SJSA1 (cell line): ENCODE results near the gene ENPP3. TPM values are rescaled to one million over a fixed set of nuclear protein-coding genes. Genes with fewer than 3 reads are reported as not detected.
A peak's percentile ranks its signal among the peaks of the same experiment; 100 is the strongest.
"Not testable (repeated sequence)": the region's sequence is repeated elsewhere in the genome, so short reads cannot be mapped to it uniquely, and the experiment has no call there.

ENCODE experiments used
- DNase-seq, 2 experiments: peaks; one replicate each; pipeline ENCODE4 v3.0.0-alpha.2; 2015 to 2020; ENCODE audit warnings: low spot score in 2 of 2, low read depth in 1 of 2
- H3K27ac ChIP-seq: fragments of 250-450 bp; sonication (Bioruptor Pico); 2 replicates; pipeline ENCODE4 v1.5.1; 2020; ENCODE audit warnings: mild to moderate bottlenecking, moderate library complexity
- H3K27me3 ChIP-seq: fragments of 250-450 bp; sonication (Bioruptor Pico); replicated peaks from 2 replicates; pipeline ENCODE4 v1.5.1; 2020; ENCODE audit warnings: mild to moderate bottlenecking, moderate library complexity
- H3K36me3 ChIP-seq: fragments of 250-450 bp; sonication (Bioruptor Pico); 2 replicates; pipeline ENCODE4 v1.5.1; 2020; ENCODE audit warnings: mild to moderate bottlenecking
- H3K4me1 ChIP-seq: fragments of 250-450 bp; sonication (Bioruptor Pico); replicated peaks from 2 replicates; pipeline ENCODE4 v1.6.1; 2021; ENCODE audit warnings: mild to moderate bottlenecking
- H3K4me3 ChIP-seq: fragments of 250-450 bp; sonication (Bioruptor Pico); 2 replicates; pipeline ENCODE4 v1.5.1; 2020; ENCODE audit warnings: mild to moderate bottlenecking
- H3K9me3 ChIP-seq: fragments of 250-450 bp; sonication (Bioruptor Pico); replicated peaks from 2 replicates; pipeline ENCODE4 v1.5.1; 2020; ENCODE audit warnings: mild to moderate bottlenecking
- total RNA-seq: library from RNA; depleted of rRNA; stranded (reverse); fragments of >200 nt; shearing (Covaris generic); gene quantifications from 2 replicates; pipeline ENCODE4 v1.2.3, GENCODE V29; 2014

The ENPP3 gene
- total RNA-seq, 1 experiment from 2014 or later = 0.05 TPM

DNA sequence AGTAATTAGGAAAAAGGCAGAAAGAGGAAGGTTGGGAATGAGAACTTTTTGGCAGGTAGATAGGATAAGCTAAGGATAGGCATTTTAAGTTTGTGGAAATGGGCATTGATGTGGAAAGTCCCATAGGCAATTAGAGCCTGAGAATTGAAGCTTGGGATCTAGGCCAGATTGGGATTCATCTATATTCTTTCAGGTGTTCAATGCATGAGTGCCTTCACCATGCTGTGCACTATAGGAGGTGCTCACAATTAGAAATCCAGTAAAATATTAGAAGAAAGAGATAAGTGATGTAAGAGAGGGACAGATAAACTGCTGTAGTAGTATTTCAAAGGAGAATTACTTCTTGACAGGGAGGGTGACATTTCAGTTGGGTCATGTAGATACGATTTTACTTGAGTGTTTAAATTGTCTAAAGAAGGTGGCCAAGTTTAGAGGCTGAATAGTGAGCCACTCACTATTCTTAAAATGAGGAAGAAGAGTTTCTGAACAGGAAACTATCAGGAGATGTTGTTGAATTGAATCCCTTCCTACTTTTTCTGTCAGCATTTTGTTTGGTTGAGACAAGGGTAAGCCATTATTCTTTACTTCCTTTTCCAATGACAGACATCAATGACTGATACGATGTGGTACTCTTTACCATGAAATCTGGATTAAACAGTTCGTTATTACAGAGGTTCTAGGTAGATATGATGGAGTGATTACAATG, 104.7 kb downstream of the ENPP3 start:
- no peaks in the 10 kb centered on the region for H3K9me3 ChIP-seq
- DNase-seq = no peak
- H3K27ac ChIP-seq = no peak overlapping the region
- no peaks in the 10 kb centered on the region for H3K36me3 ChIP-seq
- no peaks in the 10 kb centered on the region for H3K27me3 ChIP-seq
- H3K4me1 ChIP-seq = peaks cover 7% of the 10 kb centered on the region
- H3K4me3 ChIP-seq = no peak overlapping the region

DNA sequence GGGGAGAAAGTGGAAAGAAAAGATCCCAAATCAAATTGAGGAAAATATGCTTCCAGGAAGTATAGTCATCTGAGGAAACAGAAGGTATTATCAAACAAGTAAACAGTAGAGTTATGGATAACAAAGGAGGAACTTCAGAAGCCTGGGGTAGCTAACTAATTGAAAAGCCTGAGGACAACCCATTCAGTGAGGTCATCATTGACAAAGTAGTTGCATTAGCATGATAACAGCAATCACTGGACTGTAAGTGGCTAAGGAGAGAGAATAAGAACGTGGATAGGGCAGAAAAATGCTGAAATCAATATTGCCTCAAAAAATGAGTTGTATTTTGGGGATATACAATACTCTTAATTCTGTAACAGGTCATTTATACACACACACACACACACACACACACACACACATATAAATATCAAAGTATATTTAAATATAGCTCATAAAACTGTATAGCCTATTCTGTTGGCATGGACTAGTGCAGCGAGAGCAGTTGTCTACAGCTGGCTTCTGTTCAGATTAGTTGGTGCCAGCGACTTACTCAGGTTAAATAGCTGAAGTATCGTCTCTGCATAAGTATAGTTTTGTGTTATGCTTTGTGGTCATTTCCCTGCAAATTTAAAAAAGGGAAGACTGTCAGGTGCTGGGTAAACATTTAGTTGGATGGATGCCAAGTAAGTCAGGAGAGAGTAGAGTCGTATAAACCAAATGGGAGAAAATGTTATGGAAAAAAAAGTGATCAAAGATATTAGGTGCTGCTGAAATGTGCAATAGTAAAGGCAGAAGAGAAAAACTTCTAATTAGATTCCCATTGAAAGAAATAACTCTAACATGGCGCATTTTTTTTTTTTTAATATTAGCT, 107.6 kb downstream of the ENPP3 start:
- Histone ChIP-seq H3K27ac (no peak overlapping the region), H3K27me3 (no peaks in the 10 kb centered on the region), H3K4me1 (peaks cover 7% of the 10 kb centered on the region), H3K36me3 (no peaks in the 10 kb centered on the region), H3K4me3 (no peak overlapping the region), H3K9me3 (no peaks in the 10 kb centered on the region)
- no peak for DNase-seq

DNA sequence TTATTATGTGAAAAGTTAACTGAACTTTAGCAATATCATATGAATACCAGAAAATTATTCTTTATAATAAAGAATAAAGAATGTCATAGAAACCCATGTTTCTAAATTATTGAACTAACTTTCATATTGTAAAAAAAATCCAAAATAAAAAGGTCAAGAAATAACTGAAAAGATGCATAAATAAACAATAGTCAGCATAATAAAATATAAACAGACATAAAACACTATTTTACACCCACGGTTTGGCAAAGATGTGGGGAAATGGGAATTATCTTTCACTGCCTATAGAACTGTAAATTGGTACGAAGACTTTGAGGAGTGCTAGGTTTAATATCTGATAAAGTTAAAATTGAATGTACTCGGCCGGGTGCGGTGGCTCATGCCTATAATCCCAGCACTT, 108.4 kb downstream of the ENPP3 start:
- H3K27ac ChIP-seq = no peak overlapping the region
- DNase-seq = no peak
- H3K36me3 ChIP-seq = no peaks in the 10 kb centered on the region

DNA sequence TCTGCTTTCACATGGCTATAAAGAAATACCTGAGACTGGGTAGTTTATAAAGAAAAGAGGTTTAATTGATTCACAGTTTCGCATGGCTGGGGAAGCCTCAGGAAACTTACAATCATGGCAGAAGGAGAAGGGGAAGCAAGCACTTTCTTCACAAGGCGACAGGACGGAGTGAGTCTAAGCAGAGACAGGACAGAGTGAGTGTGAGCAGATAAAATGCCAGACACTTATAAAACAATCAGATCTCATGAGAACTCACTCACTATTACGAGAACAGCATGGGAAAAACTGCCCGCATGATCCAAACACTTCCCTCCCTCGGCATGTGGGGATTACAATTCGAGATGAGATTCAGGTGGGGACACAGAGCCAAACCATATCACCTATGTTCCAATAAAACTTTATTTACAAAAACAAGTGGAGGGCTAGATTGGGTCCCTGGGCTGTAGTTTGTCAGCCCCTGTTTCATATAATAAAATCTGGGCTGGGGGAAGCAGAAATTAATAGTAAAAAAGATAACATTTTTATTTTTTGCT, 110.8 kb downstream of the ENPP3 start:
- H3K4me1 ChIP-seq = peaks cover 17% of the 10 kb centered on the region
- no peak for DNase-seq
- no peaks in the 10 kb centered on the region for H3K27me3 ChIP-seq
- H3K36me3 ChIP-seq = no peaks in the 10 kb centered on the region
- H3K9me3 ChIP-seq = no peaks in the 10 kb centered on the region
- no peak overlapping the region for H3K4me3 ChIP-seq
- no peak overlapping the region for H3K27ac ChIP-seq

More for the DNA sequence above, 108.4 kb downstream of the ENPP3 start:
- H3K27me3 ChIP-seq = no peaks in the 10 kb centered on the region
- H3K9me3 ChIP-seq = no peaks in the 10 kb centered on the region
- no peak overlapping the region for H3K4me3 ChIP-seq
- peaks cover 1% of the 10 kb centered on the region for H3K4me1 ChIP-seq

DNA sequence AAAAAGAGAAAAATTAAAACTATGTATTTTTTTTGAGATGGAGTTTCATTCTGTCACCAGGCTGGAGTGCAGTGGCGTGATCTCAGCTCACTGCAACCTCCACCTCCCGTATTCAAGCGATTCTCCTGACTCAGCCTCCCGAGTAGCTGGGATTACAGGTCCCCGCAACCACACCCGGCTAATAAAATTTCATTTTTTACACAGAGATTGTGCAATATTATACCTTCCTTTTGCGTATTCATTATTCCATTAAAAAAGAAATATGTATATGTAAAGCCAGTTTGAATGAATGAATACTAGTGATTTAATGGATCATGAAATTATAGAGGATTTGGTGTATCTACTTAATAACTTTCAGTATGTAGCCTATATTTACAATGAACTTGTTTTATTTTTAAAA, 111.9 kb downstream of the ENPP3 start:
- Histone ChIP-seq H3K4me3 (no peak overlapping the region), H3K36me3 (no peaks in the 10 kb centered on the region), H3K9me3 (no peaks in the 10 kb centered on the region), H3K27ac (no peak overlapping the region), H3K4me1 (peaks cover 21% of the 10 kb centered on the region), H3K27me3 (no peaks in the 10 kb centered on the region)
- no peak for DNase-seq

DNA sequence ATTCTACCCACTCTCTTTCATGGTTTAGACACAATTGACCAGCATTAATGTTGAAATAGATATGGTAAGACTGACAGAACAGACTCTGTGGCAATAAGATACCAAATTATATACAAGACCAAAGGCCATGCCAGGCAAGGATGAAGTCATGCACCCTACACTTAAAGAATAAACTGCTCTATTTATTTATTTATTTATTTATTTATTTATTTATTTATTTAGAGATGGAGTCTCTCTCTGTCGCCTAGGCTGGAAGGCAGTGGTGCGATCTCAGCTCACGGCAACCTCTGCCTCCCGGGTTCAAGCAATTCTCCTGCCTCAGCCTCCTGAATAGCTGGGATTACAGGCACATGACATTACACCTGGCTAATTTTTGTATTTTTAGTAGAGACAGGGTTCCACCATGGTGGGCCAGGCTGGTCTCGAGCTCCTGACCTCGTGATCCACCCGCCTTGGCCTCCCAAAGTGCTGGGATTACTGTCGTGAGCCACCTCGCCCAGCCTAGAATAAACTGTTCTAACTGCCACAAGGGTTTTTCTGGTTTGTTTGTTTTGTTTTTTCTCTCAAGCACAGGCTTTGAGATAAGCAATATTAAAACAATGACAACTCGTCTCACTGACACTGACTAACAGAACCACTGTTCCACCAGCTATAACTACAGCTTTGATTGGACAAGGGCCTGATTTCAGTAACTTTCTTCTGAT, 114.1 kb downstream of the ENPP3 start:
- not testable (repeated sequence) for H3K4me3 ChIP-seq, H3K9me3 ChIP-seq, H3K36me3 ChIP-seq, H3K27me3 ChIP-seq
- peaks cover 42% of the 10 kb centered on the region for H3K4me1 ChIP-seq
- peak; percentile 56 to 73 for DNase-seq
- H3K27ac ChIP-seq = peak overlapping the region; percentile 16

DNA sequence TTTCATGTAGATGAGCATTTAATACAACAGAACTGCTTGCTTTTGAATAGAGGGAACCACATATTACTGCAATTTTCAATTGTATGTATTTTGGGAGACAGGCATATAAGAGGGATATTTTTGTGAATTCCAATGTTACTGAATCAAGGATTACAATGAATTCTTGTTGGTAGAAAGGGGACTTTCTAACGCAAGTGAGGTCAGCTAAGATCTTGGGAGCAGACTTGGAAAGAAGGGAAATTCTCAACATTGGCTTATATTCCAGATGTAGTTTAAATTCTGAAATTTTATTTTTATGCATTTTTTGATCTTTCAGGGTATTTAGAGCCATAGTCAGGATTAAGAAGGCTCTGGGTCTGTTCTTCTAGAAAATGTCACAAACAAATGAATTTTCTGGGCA, 117.0 kb downstream of the ENPP3 start:
- Histone ChIP-seq H3K36me3 (no peaks in the 10 kb centered on the region), H3K27me3 (no peaks in the 10 kb centered on the region), H3K9me3 (no peaks in the 10 kb centered on the region), H3K4me3 (no peak overlapping the region), H3K27ac (peak overlapping the region; percentile 68), H3K4me1 (peaks cover 48% of the 10 kb centered on the region)
- DNase-seq = peak in 1 of 2 experiments; percentile 50

DNA sequence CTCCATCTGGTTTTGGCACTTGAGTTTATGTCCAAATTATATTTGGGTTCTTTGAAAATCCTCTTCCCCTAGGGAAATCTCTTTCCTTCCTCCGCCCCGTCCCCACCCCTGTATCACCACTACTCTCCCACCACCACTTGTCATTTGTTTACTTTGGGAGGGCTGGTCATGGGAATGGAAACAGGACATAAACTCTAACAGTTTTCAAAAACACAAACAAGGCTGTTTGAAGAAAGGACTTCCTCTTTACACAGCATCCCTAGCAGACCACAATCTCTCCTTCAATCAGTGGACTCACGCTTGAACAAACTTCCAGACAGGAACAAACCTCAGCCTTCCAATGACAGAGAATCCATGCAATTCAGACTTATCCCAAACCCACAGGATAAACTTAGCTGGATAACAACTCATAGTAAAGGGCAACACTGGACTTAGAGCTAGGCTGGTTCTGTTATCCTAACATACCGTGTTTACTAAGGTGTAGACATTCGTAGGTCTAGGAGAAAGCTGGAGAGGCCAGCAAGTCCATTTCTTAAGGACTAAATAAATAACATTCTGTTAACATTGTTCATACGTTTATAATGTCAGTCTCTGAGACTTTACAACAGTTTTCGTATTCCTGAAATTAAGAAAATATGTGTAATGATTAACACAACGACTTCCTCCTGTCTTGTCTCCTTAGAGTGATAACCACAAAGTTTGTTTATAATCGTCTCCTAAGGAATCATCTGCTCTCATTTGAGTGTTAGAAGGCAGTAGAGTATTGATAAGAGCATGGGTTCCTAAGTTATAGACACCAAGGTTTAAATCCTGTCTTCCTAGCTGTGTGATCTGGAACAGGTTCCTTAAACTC, 117.8 kb downstream of the ENPP3 start:
- Histone ChIP-seq H3K36me3 (no peaks in the 10 kb centered on the region), H3K4me1 (peaks cover 53% of the 10 kb centered on the region), H3K9me3 (no peaks in the 10 kb centered on the region), H3K27ac (peak overlapping the region; percentile 68), H3K4me3 (no peak overlapping the region), H3K27me3 (no peaks in the 10 kb centered on the region)
- DNase-seq = peak; percentile 53 to 84

DNA sequence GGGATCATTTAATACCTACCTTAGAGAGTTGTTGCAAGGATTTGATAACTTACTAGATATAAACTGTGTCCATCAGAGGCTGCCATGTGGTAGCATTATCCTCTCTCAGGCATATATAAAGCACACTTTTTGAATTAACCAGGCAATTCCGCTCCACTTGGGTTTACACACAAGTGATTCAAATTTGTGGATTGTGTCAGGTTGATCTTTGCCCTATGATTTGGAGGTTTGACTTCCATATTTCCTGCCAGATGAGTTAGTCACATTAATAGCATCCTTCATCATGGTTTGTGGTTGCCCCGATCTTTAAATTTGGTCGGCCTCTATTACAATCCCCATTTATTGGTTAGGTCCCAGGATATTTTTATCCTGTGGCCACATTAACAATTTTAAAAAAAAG, 118.5 kb downstream of the ENPP3 start:
- Histone ChIP-seq H3K27ac (peak overlapping the region; percentile 68), H3K4me3 (no peak overlapping the region), H3K27me3 (no peaks in the 10 kb centered on the region), H3K9me3 (no peaks in the 10 kb centered on the region), H3K36me3 (no peaks in the 10 kb centered on the region), H3K4me1 (peaks cover 58% of the 10 kb centered on the region)
- DNase-seq = no peak

DNA sequence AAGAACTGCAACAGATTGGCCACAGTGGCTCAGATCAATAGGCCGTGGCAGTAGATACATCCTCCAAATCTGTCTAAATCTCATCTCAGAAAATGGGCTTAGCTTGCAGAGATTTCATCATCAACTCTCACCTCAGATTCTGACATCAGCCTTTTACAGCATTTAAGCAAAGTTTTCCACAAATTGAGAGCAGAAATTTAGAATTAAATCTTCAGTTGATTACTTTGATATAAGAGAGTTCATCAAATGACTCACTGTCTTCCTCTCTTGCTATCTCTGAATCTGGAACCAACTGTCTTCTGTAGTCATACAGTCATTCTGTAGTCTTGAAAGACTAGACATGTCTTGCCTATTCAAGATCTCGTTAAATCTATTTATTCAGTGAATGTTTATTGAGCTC, 118.9 kb downstream of the ENPP3 start:
- Histone ChIP-seq H3K4me3 (no peak overlapping the region), H3K27ac (peak overlapping the region; percentile 68; the same call in 1 of the 2 replicates), H3K27me3 (no peaks in the 10 kb centered on the region), H3K36me3 (no peaks in the 10 kb centered on the region), H3K4me1 (peaks cover 58% of the 10 kb centered on the region), H3K9me3 (no peaks in the 10 kb centered on the region)
- DNase-seq = no peak

DNA sequence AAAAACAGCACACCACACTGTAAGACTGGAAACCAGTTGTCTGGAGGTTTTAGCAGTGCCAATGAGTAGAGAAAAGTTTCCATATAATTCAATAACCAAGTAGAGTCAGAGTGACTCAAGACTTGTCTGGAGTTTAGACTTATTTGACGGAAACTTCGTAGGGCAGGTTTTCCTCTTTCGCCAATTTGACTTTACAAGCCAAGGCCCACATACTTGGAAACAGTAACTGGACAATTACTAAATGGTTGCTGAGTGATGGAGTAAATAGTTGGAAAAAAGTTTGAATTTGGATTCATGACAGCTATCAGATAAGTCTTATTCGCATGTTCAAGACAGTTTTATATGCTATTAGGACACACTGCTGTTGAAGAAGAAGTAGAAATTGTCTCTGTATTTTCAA, 121.8 kb downstream of the ENPP3 start:
- no peaks in the 10 kb centered on the region for H3K9me3 ChIP-seq
- DNase-seq = no peak
- H3K4me1 ChIP-seq = peaks cover 56% of the 10 kb centered on the region
- H3K27ac ChIP-seq = no peak overlapping the region
- no peak overlapping the region for H3K4me3 ChIP-seq
- H3K27me3 ChIP-seq = no peaks in the 10 kb centered on the region
- no peaks in the 10 kb centered on the region for H3K36me3 ChIP-seq

DNA sequence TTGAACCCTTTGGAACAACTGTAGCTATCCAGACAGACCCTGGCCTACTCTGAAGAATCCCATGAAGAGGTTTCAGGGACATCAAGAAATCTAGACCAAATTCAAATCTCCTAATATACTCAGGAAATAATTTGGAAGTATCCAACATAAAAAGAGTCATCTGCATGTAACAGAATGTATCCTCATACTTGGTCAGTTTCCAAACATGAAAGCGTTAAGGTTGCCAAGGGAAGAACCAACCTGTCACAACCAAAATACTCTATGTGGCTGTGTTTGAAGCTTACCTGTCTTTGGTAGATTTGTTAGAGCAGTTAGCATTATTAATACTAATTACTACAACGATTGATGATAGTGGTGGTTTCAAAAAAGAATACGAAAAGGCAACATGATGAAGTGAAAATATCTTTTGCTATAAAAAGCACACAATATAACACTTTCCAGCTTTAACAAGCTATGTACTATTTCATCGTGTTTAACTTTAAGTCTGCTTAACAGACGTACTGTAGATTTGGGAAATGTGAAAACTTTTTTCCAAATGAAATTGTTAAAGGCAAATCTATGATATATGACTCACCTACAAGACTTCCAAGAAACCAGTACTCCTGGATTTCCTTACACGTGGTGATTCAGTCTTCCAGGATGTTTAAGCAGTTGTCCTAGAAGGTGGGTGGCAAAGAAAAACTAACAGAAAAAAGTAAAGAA, 124.1 kb downstream of the ENPP3 start:
- H3K27ac ChIP-seq = no peak overlapping the region
- no peaks in the 10 kb centered on the region for H3K36me3 ChIP-seq
- H3K4me1 ChIP-seq = peaks cover 48% of the 10 kb centered on the region
- H3K4me3 ChIP-seq = no peak overlapping the region
- no peaks in the 10 kb centered on the region for H3K9me3 ChIP-seq
- peak in 1 of 2 experiments; percentile 20 for DNase-seq
- H3K27me3 ChIP-seq = no peaks in the 10 kb centered on the region

DNA sequence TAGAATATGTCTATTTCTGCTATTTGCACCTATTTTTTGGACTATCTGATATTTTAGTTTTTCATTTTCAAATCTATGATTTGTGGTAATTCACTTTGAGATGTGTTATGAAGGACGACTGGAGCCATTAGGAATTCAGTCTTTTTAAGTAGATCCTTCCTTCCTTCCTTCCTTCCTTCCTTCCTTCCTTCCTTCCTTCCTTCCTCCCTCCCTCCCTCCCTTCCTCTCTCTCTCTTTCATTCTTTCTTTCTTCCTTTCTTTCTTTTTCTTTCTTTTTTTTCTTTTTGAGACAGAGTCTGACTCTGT, 124.6 kb downstream of the ENPP3 start:
- Histone ChIP-seq H3K36me3 (no peaks in the 10 kb centered on the region), H3K4me3 (no peak overlapping the region), H3K27ac (no peak overlapping the region), H3K27me3 (no peaks in the 10 kb centered on the region), H3K9me3 (no peaks in the 10 kb centered on the region), H3K4me1 (peaks cover 45% of the 10 kb centered on the region)
- DNase-seq = no peak
